ENCODE measurements around the gene KCTD5. TPM values are rescaled to one million over a fixed set of nuclear protein-coding genes. Genes with fewer than 3 reads are reported as not detected.
"Not testable (repeated sequence)": the region's sequence is repeated elsewhere in the genome, so short reads cannot be mapped to it uniquely, and the experiment has no call there.

Gene KCTD5
- total RNA-seq, 1 donor from 2014 or later, result 24.3 TPM

DNA sequence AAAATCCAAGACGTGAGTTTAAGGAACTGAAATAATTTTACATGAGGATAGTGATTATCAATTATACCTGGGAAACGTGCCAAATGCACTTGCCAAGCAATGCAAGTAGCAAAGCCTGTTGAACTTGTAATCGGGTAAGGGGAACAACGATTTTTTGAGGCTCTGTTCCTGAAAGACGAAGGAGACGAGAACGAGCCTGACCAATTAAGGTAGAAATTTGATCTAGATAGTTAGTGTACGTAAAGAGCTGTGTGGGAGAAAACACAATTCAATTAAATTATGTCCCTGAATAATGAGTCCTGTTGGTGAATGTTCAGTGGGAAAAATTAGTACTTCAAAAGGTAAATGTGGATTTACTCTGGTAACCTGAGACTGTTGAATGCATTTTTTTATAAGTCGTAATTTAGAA, 17.7 kb upstream of the KCTD5 start:
- DNase-seq (ENCODE audit: low spot score), result no peak
- Mint-ChIP-seq H3K36me3 (ENCODE audit: low read depth, unreplicated experiment) (peaks cover 10% of the 10 kb centered on the region), H3K4me3 (ENCODE audit: unreplicated experiment) (no peak overlapping the region), H3K27me3 (ENCODE audit: unreplicated experiment) (peaks cover 2% of the 10 kb centered on the region), H3K27ac (ENCODE audit: unreplicated experiment) (no peak overlapping the region), H3K4me1 (ENCODE audit: unreplicated experiment) (no peaks in the 10 kb centered on the region), H3K9me3 (ENCODE audit: unreplicated experiment) (no peaks in the 10 kb centered on the region)
- TF ChIP-seq, protein P1, sequence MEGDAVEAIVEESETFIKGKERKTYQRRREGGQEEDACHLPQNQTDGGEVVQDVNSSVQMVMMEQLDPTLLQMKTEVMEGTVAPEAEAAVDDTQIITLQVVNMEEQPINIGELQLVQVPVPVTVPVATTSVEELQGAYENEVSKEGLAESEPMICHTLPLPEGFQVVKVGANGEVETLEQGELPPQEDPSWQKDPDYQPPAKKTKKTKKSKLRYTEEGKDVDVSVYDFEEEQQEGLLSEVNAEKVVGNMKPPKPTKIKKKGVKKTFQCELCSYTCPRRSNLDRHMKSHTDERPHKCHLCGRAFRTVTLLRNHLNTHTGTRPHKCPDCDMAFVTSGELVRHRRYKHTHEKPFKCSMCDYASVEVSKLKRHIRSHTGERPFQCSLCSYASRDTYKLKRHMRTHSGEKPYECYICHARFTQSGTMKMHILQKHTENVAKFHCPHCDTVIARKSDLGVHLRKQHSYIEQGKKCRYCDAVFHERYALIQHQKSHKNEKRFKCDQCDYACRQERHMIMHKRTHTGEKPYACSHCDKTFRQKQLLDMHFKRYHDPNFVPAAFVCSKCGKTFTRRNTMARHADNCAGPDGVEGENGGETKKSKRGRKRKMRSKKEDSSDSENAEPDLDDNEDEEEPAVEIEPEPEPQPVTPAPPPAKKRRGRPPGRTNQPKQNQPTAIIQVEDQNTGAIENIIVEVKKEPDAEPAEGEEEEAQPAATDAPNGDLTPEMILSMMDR (IDR thresholded peaks at IDR 0.05; ENCODE audit: unreplicated experiment), result no peak

DNA sequence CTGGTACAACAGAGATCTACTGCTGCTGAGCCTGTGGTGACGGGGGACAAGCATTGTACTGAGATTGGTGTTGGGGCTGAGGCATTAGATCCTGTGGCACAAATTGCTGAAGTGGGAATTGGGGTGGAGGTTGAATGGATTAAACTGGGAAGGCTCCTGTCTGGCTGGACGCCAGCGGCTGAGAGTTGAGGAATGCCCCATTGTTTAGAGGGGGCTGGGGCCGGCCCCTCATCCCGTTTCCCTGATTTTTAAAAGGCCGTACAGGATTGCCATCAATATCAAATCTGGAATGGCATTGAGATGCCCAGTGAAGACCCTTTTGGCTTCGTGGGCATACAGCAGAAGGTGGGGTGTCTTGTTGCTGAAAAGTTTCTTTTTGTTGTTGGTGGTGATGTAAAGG, 15.7 kb upstream of the KCTD5 start:
- not testable (repeated sequence) for H3K27me3 Mint-ChIP-seq (ENCODE audit: unreplicated experiment)

DNA sequence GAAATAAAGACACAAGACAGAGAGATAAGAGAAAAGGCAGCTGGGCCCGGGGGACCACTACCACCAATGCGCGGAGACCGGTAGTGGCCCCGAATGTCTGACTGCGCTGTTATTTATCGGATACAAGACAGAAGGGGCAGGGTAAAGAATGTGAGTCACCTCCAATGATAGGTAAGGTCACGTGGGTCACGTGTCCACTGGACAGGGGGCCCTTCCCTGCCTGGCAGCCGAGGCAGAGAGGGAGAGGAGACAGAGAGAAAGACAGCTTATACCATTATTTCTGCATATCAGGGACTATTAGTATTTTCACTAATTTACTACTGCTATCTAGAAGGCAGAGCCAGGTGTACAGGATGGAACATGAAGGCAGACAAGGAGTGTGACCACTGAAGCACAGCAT, 12.7 kb upstream of the KCTD5 start:
- DNase-seq (ENCODE audit: low spot score); H3K9me3 Mint-ChIP-seq (ENCODE audit: unreplicated experiment); H3K27me3 Mint-ChIP-seq (ENCODE audit: unreplicated experiment); H3K4me1 Mint-ChIP-seq (ENCODE audit: unreplicated experiment); H3K27ac Mint-ChIP-seq (ENCODE audit: unreplicated experiment); H3K36me3 Mint-ChIP-seq (ENCODE audit: low read depth, unreplicated experiment); H3K4me3 Mint-ChIP-seq (ENCODE audit: unreplicated experiment): not testable (repeated sequence)

More for the DNA sequence above, 15.7 kb upstream of the KCTD5 start:
- not testable (repeated sequence) for H3K9me3 Mint-ChIP-seq (ENCODE audit: unreplicated experiment); H3K36me3 Mint-ChIP-seq (ENCODE audit: low read depth, unreplicated experiment); H3K27ac Mint-ChIP-seq (ENCODE audit: unreplicated experiment); H3K4me1 Mint-ChIP-seq (ENCODE audit: unreplicated experiment); DNase-seq (ENCODE audit: low spot score); H3K4me3 Mint-ChIP-seq (ENCODE audit: unreplicated experiment)

DNA sequence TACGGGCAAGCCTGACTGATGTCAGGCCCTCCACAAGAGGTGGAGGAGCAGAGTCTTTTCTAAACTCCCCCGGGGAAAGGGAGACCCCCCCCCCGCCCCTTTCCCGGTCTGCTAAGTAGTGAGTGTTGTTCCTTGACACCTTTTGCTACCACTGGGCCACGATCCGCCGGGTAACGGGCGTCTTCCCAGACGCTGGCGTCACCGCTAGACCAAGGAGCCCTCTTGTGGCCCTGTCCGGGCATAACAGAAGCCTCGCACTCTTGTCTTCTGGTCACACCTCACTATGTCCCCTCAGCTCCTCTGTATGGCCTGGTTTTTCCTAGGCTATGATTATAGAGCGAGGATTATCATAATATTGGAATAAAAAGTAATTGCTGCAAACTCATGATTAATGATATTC, 12.3 kb upstream of the KCTD5 start:
- H3K4me1 Mint-ChIP-seq (ENCODE audit: unreplicated experiment); H3K27me3 Mint-ChIP-seq (ENCODE audit: unreplicated experiment); H3K9me3 Mint-ChIP-seq (ENCODE audit: unreplicated experiment); H3K27ac Mint-ChIP-seq (ENCODE audit: unreplicated experiment); H3K4me3 Mint-ChIP-seq (ENCODE audit: unreplicated experiment); H3K36me3 Mint-ChIP-seq (ENCODE audit: low read depth, unreplicated experiment): not testable (repeated sequence)
- TF ChIP-seq, protein P1 (IDR thresholded peaks at IDR 0.05; ENCODE audit: unreplicated experiment), result peak; percentile 45
- DNase-seq (ENCODE audit: low spot score), result peak; percentile 75

DNA sequence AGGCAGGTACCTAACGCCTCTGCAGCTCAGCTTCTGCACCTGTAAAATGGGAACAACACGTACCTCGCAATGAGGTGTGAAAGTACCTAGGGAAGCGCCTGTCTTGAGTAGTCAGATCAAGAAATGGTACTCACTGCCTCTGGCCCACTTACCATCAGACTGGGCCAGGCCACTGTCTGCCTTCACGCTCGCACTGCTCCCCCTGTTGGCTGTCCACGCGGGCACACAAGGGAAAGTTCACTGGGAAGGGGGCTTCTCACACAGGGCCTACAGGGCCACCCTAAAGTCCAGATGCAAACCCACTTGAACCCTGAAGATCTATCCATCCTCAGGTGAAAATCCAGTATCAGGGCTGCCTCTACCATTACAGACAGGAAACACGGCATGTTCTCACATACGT, 11.1 kb upstream of the KCTD5 start:
- H3K9me3 Mint-ChIP-seq (ENCODE audit: unreplicated experiment); H3K4me1 Mint-ChIP-seq (ENCODE audit: unreplicated experiment); H3K36me3 Mint-ChIP-seq (ENCODE audit: low read depth, unreplicated experiment); H3K4me3 Mint-ChIP-seq (ENCODE audit: unreplicated experiment); H3K27me3 Mint-ChIP-seq (ENCODE audit: unreplicated experiment); H3K27ac Mint-ChIP-seq (ENCODE audit: unreplicated experiment): not testable (repeated sequence)
- peak; percentile 55 for DNase-seq (ENCODE audit: low spot score)

DNA sequence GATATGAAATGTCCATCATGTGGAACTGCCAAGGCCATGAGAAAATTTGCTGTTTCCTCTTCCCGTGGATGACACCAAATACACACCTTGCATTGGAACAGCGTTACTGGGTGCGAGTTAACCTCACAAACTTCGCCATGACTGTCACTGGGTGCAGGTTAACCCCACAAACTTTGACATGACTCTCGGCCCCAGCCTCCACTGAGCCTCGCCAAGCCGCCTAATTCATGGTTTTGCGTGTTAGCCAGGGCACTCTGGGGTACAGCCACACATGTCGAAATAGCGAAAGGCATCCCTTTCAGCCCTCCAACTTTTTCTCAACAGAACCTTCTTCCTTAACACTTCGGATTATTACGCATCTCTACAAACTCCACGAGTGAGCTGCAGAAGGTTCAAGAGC, 10.6 kb upstream of the KCTD5 start:
- Mint-ChIP-seq H3K9me3 (ENCODE audit: unreplicated experiment) (no peaks in the 10 kb centered on the region), H3K36me3 (ENCODE audit: low read depth, unreplicated experiment) (peaks cover 10% of the 10 kb centered on the region), H3K27me3 (ENCODE audit: unreplicated experiment) (peaks cover 3% of the 10 kb centered on the region), H3K4me3 (ENCODE audit: unreplicated experiment) (peak overlapping the region; percentile 37), H3K4me1 (ENCODE audit: unreplicated experiment) (peaks cover 7% of the 10 kb centered on the region), H3K27ac (ENCODE audit: unreplicated experiment) (no peak overlapping the region)
- no peak for DNase-seq (ENCODE audit: low spot score)
- TF ChIP-seq, protein P1 (IDR thresholded peaks at IDR 0.05; ENCODE audit: unreplicated experiment), result no peak
